Breast epithelium (tissue), 4 donors: Measurements from ENCODE around the gene SLC1A7. TPM values are rescaled to one million over a fixed set of nuclear protein-coding genes. Genes with fewer than 3 reads are reported as not detected.

Experiments
- DNase-seq, 2 donors: peaks; one replicate each; pipeline ENCODE4 v3.0.0-alpha.2; 2019; ENCODE audit warnings: low spot score in 2 of 2
- H3K27ac ChIP-seq, 2 donors: fragments of 200-600 bp; sonication (generic) in 1 of 2; one replicate each; pipeline ENCODE4 v1.5.1; 2016 to 2019; ENCODE audit warnings: mild to moderate bottlenecking in 1 of 2
- H3K27me3 ChIP-seq, 2 donors: fragments of 200-600 bp; sonication (generic) in 1 of 2; one replicate each; pipeline versions ENCODE4 v1.5.1 to v1.6.0; 2017 to 2019; ENCODE audit warnings: control low read depth in 1 of 2, mild to moderate bottlenecking in 1 of 2
- H3K36me3 ChIP-seq: fragments of 200-600 bp; one replicate; pipeline ENCODE4 v1.5.1; 2019
- H3K4me1 ChIP-seq, 2 donors: fragments of 200-600 bp; sonication (generic); one replicate each; pipeline ENCODE4 v1.5.1; 2016 to 2019; ENCODE audit warnings: control low read depth in 1 of 2
- H3K4me3 ChIP-seq, 3 donors: fragments of 200-600 bp; sonication (generic); 1 replicate in 2 of 3; 2 replicates in 1 of 3; pipeline ENCODE4 v1.5.1; 2016 to 2019; ENCODE audit warnings: mild to moderate bottlenecking in 3 of 3, moderate library complexity in 2 of 3
- H3K9me3 ChIP-seq, 2 donors: fragments of 200-600 bp; sonication (generic) in 1 of 2; one replicate each; pipeline ENCODE4 v1.5.1; 2016 to 2019; ENCODE audit warnings: control low read depth in 1 of 2
- CTCF ChIP-seq, 3 donors: fragments of 450-650 bp; IDR thresholded peaks; one replicate each; pipeline ENCODE4 v1.5.1; 2016 to 2017; ENCODE audit warnings: antibody characterized with exemption in 3 of 3, mild to moderate bottlenecking in 3 of 3, moderate library complexity in 3 of 3
- POLR2A ChIP-seq: fragments of 450-650 bp; IDR thresholded peaks from one replicate; pipeline ENCODE4 v1.6.1; 2016; ENCODE audit warnings: antibody characterized with exemption, mild to moderate bottlenecking, moderate library complexity
- POLR2AphosphoS5 ChIP-seq, 3 donors: sonication (generic); formaldehyde crosslinking; IDR thresholded peaks; one replicate each; pipeline ENCODE4 v1.6.1; 2017; ENCODE audit warnings: antibody characterized with exemption in 3 of 3
- intact Hi-C: fragments of 100-400 bp; cut with DNase I; formaldehyde crosslinking; loops from one replicate; pipeline ENCODE4 v1.15.1; 2023; ENCODE audit warnings: low total_unique reads
- total RNA-seq, 3 donors: library from RNA; depleted of rRNA; stranded (reverse); fragments of >200 nt; gene quantifications; one replicate each; pipeline ENCODE4 v1.1.0, GENCODE V29; 2016

SLC1A7 gene
- total RNA-seq, 3 donors from 2014 or later = 0.16 TPM; not detected in 2

GRCh38 chr1:53154859-53155438 is 12.5 kb upstream of the SLC1A7 start:
- no peak for DNase-seq
- Histone ChIP-seq H3K4me3 (no peak overlapping the region), H3K36me3 (no peaks in the 10 kb centered on the region), H3K27me3 (no peaks in the 10 kb centered on the region), H3K4me1 (no peaks in the 10 kb centered on the region), H3K9me3 (no peaks in the 10 kb centered on the region), H3K27ac (no peak overlapping the region)
- intact Hi-C loops = no loop called here
- no peak for TF ChIP-seq POLR2A
- TF ChIP-seq POLR2AphosphoS5 (IDR thresholded peaks at IDR 0.05) = no peak
- TF ChIP-seq CTCF (IDR thresholded peaks at IDR 0.05) = no peak

GRCh38 chr1:53153752-53154151 is 11.3 kb upstream of the SLC1A7 start:
- no peaks in the 10 kb centered on the region for H3K27me3 ChIP-seq
- no peaks in the 10 kb centered on the region for H3K9me3 ChIP-seq
- TF ChIP-seq POLR2A (no peak), POLR2AphosphoS5 (IDR thresholded peaks at IDR 0.05) (no peak), CTCF (IDR thresholded peaks at IDR 0.05) (no peak)
- intact Hi-C loops = no loop called here
- H3K27ac ChIP-seq = no peak overlapping the region
- H3K36me3 ChIP-seq = no peaks in the 10 kb centered on the region
- no peak for DNase-seq
- no peaks in the 10 kb centered on the region for H3K4me1 ChIP-seq
- H3K4me3 ChIP-seq = no peak overlapping the region

DNA sequence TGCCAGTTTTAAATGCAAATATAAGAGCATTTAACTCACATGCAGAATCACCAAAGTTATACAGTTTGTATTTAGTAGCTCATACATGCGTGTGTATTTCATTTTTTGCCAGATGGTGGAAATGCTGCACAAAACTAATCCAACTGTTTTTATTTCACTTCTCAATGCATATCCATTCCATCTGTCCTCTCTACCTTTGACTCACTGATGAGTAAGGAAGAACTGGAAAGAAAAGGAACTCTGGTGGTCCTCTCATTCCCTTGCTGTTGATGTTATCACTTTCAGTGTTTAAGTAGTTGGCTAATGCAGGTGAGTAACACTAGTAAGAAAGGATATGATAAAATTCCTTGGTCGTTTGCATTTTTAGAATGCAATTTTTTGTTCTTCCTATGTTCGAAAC is 5.7 kb upstream of the SLC1A7 start:
- no peaks in the 10 kb centered on the region for H3K9me3 ChIP-seq
- H3K4me3 ChIP-seq = no peak overlapping the region
- no peak overlapping the region for H3K27ac ChIP-seq
- TF ChIP-seq POLR2A (no peak), CTCF (IDR thresholded peaks at IDR 0.05) (no peak), POLR2AphosphoS5 (IDR thresholded peaks at IDR 0.05) (no peak)
- no peaks in the 10 kb centered on the region for H3K4me1 ChIP-seq
- intact Hi-C loops = no loop called here
- no peaks in the 10 kb centered on the region for H3K36me3 ChIP-seq
- DNase-seq = no peak
- H3K27me3 ChIP-seq = no peaks in the 10 kb centered on the region

GRCh38 chr1:53147174-53147573 is 4.7 kb upstream of the SLC1A7 start:
- TF ChIP-seq CTCF (IDR thresholded peaks at IDR 0.05) (no peak), POLR2A (no peak), POLR2AphosphoS5 (IDR thresholded peaks at IDR 0.05) (no peak)
- no peak for DNase-seq
- no peaks in the 10 kb centered on the region for H3K36me3 ChIP-seq
- no peak overlapping the region for H3K4me3 ChIP-seq
- intact Hi-C loops = no loop called here
- no peak overlapping the region for H3K27ac ChIP-seq
- no peaks in the 10 kb centered on the region for H3K9me3 ChIP-seq
- H3K27me3 ChIP-seq = no peaks in the 10 kb centered on the region
- no peaks in the 10 kb centered on the region for H3K4me1 ChIP-seq

- no peak overlapping the region for H3K4me3 ChIP-seq
- no peaks in the 10 kb centered on the region for H3K27me3 ChIP-seq
- H3K4me1 ChIP-seq = no peaks in the 10 kb centered on the region
- no peaks in the 10 kb centered on the region for H3K9me3 ChIP-seq
- TF ChIP-seq POLR2A = no peak
- TF ChIP-seq POLR2AphosphoS5 (IDR thresholded peaks at IDR 0.05) = no peak
- no peak for TF ChIP-seq CTCF (IDR thresholded peaks at IDR 0.05)
- intact Hi-C loops = no loop called here
- DNase-seq = no peak
- H3K36me3 ChIP-seq = no peaks in the 10 kb centered on the region
- peak overlapping the region; percentile 56 to 77 for H3K27ac ChIP-seq
Observed at GRCh38 chr1:53145942-53146708, 3.7 kb upstream of the SLC1A7 start.
